GM19468 (cell line): ENCODE data around the gene TSEN34.
"Not testable (repeated sequence)": the region's sequence is repeated elsewhere in the genome, so short reads cannot be mapped to it uniquely, and the experiment has no call there.

Experiments used
- ATAC-seq: cut with Tn5 transposase; IDR thresholded peaks from one replicate; pipeline ENCODE4 v1.9.1; 2021; ENCODE audit warnings: mild to moderate bottlenecking, moderate library complexity, moderate number of reproducible peaks; ENCODE audit not compliant: unreplicated experiment; ENCODE audit errors: extremely low read depth

TSEN34 gene

DNA sequence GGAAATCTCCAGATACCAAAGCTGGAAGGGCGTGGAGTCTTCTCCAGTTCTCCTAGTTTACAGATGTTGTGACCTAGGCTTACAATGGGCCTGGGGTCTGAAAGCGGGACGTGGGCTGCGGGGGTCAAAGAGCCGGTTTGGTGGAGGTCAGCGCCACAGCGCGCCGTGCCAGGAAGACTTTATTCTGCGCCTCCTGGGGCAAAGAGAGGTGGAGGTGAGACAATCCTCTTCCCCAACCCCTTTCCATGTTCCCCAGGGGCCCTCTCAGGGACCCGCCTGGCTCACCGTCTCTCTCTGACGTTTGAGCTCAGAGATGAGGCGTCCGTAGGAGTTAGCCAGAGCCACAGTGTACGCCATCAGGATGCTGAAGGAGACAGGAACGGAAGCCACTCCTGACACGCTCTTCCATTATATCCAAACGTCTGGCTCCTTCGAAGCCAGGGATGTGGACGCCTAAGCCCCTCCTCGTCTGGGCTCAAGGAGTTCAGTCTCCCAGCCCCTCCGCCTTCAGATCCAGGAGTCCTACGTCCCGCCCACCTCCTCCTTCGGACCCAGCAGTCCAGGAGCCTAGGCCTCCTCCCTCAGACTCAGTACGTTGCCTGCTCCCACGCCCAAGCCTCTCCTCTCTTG lies 30.8 kb upstream of the TSEN34 start:
- ATAC-seq: no peak

DNA sequence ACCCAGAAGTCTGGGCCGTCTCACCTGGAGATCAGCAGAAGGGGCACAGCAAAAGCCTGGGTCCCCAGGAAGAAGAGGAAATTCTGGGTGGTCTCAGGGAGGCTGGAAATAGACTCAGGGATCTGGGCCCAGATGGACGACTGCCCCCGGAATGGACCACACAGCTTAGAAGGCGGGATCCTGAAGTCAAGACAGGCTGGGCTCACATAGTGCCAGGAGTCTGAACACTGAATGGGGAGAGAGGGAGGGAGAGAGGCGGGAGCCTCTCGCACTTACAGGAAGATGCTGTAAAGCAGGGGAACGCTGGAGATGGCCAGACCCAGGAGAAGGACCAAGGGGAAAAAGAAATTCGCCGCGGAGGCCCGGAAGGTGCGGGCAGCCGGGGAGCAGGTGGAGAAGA lies 30.3 kb upstream of the TSEN34 start:
- ATAC-seq: no peak

DNA sequence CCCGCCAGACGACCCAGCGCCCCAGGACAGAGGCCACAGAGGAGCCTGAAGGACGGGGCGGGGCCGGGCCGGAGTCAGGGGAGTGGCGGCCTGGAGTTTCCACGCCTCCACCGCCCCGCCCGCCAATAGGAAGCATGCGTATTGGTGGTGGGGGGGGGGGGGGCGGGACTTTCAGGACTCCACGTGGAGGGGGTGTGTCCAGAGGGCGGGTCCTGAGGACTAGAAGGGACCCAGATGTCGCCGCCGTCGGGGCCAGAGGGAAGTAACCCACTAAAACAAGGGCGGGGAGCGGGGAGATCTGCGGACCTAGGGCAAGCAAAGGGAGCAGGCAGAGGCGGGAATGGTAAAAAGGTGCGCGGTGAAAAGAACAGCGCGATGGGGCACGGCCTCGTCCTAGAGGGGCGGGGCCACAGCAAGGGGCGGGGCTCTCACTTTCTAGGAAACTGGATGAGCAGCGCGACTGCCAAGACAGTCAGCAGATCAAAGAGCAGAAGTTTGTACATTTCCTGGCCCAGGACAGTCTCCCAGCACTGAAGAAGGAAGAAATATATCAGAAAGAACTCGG lies 28.8 kb upstream of the TSEN34 start:
- no peak for ATAC-seq

DNA sequence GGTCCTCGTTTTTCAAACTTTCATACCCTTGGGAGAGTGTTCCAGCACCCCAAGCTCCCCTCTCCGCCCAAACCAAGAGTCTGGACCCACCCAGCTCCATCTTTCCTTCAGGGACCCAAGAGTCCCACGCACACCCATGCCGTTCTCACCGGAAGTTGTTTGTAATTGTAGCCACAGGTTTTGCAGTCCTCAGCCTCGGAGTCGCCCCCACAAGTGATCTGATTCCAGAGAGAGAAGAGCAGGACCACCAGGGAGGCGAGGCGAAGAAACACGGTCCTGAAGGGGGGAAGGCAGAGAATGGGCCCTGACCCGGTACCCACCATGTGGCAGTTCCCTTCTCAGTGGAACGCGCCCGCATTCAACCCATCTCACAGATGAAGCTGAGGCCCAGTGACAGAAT lies 28.2 kb upstream of the TSEN34 start:
- ATAC-seq: no peak

DNA sequence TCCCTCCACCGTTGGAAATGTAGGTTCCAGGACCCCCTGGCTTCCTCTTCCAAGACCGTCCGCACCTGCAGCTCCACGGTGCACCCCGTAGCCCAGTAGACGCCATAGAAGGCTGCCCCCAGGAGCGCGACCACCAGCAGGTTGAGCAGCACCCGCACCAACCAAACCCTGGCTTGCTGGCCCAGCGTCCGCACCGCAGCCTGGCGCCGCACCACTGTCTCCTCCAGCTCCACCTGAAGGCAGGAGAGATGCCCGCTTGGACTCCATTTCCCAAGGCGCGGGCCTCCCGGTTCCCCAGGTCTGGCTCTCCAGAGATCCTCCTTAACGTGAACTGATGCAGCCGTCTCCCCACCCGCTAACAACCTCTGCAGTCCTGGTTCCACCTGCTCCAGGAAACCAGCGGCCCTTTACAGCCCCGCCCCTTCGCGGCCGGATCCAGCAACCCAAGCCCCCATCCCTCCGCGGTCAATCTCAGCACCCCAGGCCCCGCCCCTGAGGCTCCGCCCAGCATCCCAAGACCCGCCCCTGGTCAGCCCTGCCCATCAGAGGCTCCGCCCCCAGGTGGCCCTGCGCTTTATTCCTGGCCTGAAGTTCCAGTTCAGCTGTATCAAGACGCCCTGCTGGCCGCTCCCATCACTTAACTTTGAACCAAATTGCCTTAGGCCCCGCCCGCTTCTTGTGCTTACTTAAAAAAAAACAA lies 26.6 kb upstream of the TSEN34 start:
- no peak for ATAC-seq

DNA sequence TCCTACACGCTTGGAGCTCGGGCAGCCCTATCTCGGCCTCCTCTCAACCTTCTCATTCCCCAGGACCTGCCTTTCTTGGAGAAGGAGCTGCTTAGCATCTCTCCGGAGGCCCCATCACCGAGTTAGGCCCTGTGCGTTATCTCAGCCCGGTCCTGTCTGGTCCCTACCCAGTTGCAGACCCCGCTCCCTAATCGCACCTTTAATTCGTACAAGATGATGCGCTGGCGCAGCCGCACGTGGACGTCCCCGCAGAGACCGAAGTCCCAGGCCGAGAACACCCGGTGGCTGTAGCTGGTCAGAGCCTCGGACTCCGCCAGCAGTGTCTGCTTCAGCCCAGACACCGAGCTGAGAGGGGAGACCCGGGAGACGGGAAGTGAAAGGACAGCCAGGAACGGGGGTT lies 25.9 kb upstream of the TSEN34 start:
- ATAC-seq: no peak

DNA sequence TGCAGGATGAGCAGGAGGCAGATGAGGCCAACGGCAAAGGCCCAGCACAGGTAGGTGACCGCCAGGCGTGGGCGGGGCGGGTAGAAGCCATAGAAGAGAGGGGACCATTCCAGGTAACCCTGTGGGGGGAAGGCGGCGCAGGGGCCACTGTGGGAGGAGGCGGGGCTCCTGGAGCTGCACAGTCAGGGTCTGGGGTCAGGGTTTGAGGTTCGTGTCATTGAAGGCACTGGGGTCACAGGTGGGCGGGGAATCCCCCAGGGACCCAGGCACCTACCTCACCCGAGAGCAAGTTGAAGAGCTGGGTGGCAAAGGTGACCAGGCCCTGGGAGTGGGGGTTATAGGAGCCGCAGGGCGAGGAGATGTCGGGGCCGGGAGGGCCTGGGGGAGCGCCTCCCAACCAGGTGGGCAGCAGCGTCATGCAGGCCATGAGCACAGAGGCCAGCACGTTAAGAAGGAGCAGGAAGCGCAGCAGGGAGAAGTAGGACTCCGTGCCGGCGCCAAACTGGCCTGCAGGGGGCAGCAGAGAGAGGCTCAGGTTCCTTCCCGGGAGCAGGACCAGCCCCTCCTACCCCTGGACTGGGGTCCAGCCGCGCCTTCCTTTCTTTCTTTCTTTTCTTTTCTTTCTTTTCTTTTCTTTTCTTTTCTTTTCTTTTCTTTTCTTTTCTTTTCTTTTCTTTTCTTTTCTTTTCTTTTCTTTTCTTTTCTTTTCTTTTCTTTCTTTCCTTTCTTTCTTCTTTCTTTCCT lies 22.8 kb upstream of the TSEN34 start:
- ATAC-seq: no peak

DNA sequence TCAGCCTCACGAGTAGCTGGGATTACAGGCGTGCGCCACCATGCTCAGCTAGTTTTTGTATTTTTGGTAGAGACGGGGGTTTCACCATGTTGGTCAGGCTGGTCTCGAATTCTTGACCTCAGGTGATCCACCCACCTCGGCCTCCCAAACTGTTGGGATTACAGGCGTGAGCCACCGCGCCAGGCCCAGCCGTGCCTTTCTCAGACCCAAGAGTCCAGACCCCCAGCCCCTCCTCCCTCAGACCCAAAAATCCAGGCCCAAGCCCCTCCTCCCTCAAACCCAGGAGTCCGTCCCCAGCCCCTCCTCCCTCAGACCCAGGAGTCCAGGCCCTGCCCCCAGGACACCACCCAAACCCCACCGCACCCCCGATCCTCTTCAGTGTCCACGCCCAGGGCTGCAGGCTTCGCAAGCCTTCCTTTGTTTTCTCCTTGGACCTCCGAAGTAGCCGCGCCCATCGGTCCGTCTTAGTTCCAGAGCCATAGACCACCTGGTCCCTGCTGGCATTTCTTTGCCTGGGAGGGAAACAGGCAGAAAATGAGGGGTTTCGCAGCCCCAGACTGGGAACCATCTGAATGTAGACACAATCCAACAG lies 21.9 kb upstream of the TSEN34 start:
- ATAC-seq: no peak

DNA sequence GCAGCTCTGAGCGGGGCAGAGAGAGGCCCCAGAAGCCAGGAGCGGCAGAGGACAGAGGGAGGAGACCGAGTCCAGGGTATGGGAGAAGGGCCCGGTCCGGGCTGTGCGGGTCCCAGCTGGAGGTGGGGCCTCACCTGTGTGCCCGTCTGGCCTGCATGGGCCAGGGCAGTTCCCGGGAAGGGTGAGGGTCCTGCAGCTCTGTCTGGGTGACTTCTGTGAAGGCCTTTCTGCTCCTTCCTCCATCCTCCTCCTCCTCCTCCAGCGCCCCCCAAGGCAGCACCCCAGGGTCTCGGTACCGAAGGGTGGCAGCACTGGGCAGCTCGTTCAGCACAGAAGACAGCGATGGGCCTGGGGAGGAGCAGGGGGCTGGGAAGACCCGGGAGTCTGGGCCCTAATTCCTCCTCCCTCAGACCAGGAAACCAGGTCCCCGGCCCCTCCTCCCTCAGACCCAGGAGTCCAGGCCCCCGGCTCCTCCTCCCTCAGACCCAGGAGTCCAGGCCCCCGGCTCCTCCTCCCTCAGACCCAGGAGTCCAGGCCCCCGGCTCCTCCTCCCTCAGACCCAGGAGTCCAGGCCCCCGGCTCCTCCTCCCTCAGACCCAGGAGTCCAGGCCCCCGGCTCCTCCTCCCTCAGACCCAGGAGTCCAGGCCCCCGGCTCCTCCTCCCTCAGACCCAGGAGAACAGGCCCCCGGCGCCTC lies 19.2 kb upstream of the TSEN34 start:
- not testable (repeated sequence) for ATAC-seq

DNA sequence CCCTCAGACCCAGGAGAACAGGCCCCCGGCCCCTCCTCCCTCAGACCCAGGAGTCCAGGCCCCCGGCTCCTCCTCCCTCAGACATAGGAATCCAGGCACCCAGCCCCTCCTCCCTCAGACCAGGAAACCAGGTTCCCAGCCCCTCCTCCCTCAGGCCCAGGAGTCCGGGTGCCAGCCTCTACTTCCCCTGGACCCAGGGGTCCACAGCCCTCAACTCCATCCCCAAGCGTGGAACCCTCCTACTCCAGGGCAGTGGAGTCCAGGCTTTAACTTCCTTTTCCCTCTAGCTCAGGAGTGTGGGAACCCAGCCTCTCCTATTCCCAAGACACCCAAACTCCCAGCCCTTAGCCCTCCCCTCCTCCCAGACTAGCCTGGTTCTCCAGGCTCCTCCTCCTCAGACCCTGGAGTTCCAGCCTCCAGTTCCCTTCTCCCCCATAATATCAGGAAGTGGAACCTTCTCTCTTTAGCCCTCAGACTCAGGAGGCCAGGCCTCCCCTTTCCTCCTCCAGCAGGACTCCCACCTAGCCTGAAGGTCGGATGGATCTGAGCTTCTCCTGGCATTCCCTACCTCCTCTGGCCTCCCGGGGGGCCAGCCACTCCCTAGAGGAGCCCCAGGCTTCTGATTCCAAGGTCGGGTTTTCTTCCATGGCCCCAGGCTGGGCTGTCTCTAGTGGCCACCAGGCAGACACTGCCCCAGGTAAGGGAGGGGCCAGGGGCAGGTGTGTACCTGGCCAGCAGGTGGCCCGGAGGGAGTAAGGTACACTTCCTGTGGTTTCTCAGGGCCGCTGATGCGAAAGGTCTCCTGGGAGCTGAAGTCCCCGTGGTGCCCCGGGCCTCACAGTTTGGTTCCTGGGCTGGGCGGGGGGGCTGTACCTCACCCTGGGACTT lies 18.4 kb upstream of the TSEN34 start, which contains the start of gene TMC4:
TMC4 (minus strand) TSS at position 690 of the 888 bp plus-strand sequence; CDS start at position 647, 43 bp downstream.
- no peak for ATAC-seq

DNA sequence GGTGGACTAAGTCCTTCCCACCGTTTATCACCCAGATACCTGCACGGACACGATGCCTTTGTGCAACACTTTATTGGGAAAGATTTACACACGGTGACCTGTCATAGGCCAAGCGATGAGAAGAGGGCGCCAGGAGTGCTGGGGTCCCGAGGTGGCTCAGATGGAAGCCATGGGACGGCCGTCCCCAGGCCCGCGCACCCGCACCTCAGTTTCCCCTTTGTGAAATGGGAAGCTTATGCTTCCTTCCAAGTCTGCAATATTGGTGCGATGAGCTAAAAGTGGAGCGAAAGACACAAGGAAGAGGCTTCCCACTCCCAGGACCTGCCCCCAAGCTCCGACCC lies 17.8 kb upstream of the TSEN34 start:
- ATAC-seq: no peak

DNA sequence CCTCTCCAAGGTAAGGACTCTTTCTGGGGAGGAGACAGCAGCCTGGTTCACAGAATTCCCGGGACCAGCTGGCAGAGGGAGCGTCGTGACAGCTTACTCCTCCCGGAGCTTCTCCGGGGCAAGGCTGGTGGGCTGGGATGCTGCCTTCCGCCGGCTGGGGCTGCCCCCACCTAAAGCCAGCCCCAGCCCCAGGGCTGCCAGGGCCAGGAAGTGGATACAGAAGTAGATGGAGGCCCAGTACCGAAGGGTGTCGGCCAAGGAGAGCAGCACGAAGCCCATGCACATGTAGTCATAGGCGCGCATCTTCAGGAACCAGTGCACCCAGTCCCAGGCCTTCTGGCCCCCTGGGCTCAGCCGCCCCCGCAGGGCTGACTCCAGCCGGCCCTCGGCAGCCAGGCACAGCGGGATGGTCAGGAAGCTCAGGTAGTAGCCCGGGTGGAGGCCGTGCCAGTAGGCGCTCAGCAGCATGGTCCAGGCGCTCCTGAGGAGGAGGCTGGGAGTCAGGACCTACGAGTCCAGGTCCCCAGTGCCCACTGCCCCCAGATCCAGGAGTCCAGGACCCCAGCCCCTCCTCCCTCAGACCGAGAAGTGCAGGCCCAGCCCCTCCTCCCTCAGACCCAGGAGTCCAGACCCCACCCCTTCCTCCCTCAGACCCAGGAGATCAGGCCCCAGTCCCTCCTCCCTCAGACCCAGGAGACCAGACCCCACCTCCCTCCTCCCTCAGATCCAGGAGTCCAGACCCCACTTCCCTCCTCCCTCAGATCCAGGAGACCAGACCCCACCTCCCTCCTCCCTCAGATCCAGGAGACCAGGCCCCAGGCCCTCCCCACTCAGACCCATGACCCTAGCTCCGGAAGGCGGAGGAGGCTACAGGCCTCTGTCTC lies 16.9 kb upstream of the TSEN34 start:
- ATAC-seq: no peak

DNA sequence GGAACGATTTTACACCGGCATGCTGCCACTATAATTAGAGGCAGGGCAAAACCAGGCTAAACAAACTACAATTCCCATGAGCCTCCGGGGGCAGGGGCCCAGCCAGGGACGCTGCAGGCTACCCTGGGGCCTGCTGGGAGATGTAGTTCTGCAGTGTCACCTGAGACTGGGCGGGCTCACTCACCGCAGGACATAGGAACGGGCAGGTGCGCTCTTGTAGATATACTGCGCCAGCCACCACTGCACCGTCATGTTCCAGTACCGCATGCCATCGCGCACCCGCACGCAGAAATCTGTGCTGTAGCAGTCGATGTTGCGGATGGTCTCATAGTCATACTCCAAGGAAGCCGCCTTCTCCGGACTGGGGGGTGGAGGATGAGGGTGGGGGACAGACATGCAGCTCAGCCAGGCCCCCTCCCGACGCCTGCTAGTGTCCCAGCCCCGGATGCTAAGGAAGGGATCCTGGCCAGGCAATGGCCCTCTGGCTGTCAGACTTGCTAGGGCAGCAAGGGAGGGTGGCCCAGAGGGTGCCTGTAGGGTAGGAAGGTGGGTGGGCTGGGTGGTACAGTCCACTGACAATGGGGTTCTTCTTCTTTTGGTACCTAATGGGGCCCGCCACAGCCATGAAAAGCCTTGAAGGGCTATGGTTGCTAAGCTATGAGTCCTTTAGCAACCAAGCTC lies 12.4 kb upstream of the TSEN34 start:
- no peak for ATAC-seq

DNA sequence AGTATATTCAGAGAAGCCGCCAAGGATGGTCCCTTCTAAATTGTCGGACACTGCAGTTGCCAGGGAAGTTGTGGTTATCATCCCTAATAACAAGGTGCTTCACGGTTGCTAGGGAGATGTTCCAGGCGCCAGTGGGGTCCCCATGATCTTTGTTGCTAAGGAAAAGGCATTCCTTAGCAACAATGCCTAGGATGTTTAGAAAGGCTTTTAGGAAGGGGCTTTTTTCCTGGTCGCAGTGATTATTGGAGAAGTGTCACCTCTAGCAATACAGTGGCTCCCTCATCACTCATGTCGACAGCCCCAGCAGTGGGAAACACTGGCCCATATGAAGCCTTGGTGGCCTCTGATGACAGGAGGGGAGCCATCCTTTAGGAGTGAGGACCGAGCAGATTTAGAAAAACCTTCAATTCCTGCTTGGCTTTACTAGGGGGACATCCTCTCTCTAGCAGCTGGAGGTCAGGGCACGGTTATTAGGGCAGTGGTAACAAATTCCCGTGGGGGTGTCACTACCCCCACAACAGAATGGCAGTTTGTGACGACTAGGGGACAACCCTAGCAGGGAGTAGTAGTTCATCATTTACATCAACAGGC lies 11.8 kb upstream of the TSEN34 start:
- no peak for ATAC-seq

DNA sequence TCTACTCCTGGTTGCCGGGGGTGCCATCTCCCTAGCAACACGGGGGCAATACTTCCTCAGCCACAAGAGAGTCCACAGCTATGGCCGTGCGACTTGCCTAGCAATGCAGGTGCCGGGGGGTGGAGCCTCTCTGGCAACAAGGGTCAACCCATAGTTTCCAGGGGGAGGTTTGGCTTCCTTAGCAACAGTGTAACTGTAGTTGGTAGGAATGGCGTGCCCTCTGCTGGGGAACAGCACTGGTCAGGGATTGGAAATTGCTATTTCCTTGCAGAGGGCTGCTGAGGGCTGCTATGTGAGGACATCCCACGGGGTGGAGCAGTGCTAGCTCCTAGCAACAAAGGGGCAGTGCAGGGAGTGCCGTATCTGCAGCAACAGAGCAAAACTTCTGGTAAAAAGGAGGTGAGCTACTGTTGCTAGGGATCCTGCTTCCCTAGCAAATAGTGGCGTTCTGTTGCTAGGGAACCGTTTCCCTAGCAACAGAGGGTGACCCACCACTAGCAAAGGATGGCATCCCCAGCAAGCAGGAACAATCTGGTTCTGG lies 11.1 kb upstream of the TSEN34 start:
- ATAC-seq: no peak

DNA sequence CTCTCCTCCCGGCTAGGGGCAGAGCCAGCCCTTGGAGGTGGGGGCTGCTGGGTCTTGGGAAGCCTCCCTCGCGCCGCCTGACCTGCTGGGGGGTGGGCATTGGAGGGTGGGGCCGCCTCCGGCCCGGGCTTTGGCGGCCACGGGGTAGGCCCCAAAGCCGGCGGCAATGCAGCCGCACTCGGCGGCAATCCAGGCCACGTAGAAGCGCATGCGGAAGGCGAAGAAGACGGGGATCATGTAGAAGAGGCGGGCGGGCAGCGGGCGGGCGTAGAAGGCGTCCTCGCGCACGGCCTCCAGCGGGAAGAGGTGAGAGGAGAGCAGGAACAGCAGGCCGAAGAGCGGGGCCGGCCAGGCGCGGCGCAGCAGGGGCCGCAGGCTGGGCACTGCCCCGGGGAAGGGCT lies 10.4 kb upstream of the TSEN34 start:
- no peak for ATAC-seq

DNA sequence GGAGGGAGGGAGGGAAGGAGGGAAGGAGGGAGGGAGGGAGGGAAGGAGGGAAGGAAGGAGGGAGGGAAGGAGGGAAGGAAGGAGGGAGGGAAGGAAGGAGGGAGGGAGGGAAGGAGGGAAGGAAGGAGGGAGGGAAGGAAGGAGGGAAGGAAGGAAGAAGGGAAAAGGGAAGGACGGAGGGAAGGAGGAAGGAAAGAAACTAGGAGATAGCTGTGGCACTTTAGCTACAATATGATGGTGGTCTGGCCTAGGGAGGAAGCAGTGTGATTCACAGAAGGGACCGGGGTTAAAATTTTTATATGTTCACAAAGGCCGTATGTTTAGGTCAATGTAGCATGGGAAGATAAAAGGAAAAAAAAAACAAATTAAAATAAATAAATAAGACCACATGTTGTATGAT lies 9.2 kb upstream of the TSEN34 start:
- not testable (repeated sequence) for ATAC-seq
